Measurements from ENCODE around the gene NGRN.

NGRN gene

DNA sequence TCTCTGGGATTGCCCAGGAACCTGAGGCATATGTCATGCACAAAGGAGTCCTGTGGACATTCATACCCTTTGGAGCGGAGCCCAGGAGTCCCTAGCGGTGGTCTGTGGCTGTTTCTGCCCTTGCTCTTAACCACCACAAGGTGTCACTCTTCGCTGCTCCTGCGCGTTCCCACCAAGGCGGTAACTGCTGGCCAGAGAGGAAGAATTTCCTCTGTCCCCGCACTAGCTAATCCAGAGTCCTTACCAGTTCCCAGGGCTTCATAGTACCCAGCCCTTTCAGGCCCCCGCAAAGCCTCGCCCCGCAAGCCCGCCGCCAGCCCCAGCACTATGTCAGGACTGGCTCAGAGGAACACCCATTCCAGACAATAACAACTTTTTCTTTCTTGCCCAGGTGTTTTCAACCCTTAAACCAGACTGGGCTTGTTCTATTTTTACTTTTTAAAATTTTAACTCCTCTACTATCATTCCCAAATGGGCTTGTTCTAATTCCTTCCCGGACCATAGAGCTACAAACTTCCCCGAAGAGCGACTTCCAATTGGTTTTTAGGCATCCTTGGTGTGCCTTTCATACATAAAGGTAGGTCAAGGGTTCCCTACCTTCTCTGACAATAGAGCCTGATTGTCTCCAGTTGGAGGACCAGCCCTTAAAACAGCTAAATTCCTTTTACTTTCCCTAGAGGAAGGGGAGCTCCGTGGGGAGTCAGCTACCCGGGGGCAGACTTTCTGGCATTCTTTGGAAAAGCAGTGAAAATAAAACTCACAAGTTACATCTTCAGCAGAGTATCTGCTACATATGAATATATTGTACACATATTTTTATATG, 54.8 kb downstream of the NGRN start:
- peak; percentile 68 for DNase-seq

- DNase-seq: no peak
Measured at GRCh38 chr15:90320885-90321278, 55.4 kb downstream of the NGRN start.
